Loucy (cell line): ENCODE data around the gene ZNF205.

Experiments used
- H2AFZ ChIP-seq: fragments of 200-600 bp; sonication (generic); 2 replicates; pipeline ENCODE4 v1.6.0; 2016; ENCODE audit warnings: antibody characterized with exemption, mild to moderate bottlenecking, low read length, moderate library complexity
- H3F3A ChIP-seq: fragments of 200-600 bp; 2 replicates; pipeline ENCODE4 v1.6.0; 2016; ENCODE audit warnings: antibody characterized with exemption, low read depth, mild to moderate bottlenecking
- H3K27me3 ChIP-seq: fragments of 200-600 bp; sonication (generic); 2 replicates; pipeline ENCODE4 v1.6.1; 2014; ENCODE audit warnings: low read length, mild to moderate bottlenecking; ENCODE audit not compliant: insufficient read depth, poor library complexity, severe bottlenecking
- H3K36me3 ChIP-seq: fragments of 200-600 bp; sonication (generic); 2 replicates; pipeline ENCODE4 v1.6.1; 2016; ENCODE audit warnings: low read length; ENCODE audit not compliant: insufficient read depth
- H3K4me1 ChIP-seq: fragments of 200-600 bp; sonication (generic); 2 replicates; pipeline ENCODE4 v1.5.1; 2014; ENCODE audit warnings: low read length, mild to moderate bottlenecking; ENCODE audit not compliant: insufficient read depth, poor library complexity, severe bottlenecking
- H3K4me2 ChIP-seq: fragments of 200-600 bp; sonication (generic); 2 replicates; pipeline ENCODE4 v1.6.0; 2014; ENCODE audit warnings: antibody characterized with exemption, low read length, low read depth, mild to moderate bottlenecking; ENCODE audit not compliant: poor library complexity, severe bottlenecking
- H3K4me3 ChIP-seq: fragments of 200-600 bp; sonication (generic); 2 replicates; pipeline ENCODE4 v1.5.1; 2014; ENCODE audit warnings: low read length, mild to moderate bottlenecking, mixed read lengths; ENCODE audit not compliant: poor library complexity, severe bottlenecking
- H3K79me2 ChIP-seq: fragments of 200-600 bp; sonication (generic); 2 replicates; pipeline ENCODE4 v1.6.1; 2014; ENCODE audit warnings: low read length; ENCODE audit not compliant: insufficient read depth
- H3K9ac ChIP-seq: fragments of 200-600 bp; sonication (generic); 2 replicates; pipeline ENCODE4 v1.6.0; 2014; ENCODE audit warnings: mild to moderate bottlenecking, low read depth, low read length, moderate library complexity; ENCODE audit not compliant: poor library complexity, severe bottlenecking
- H3K9me2 ChIP-seq: fragments of 200-600 bp; sonication (generic); replicated peaks from 2 replicates; pipeline ENCODE4 v1.6.1; 2016; ENCODE audit warnings: low read depth, low read length, mixed read lengths
- H3K9me3 ChIP-seq: fragments of 200-600 bp; sonication (generic); 2 replicates; pipeline ENCODE4 v1.6.1; 2014; ENCODE audit warnings: mild to moderate bottlenecking, antibody characterized with exemption, low read length, low read depth; ENCODE audit not compliant: insufficient read depth
- H4K20me1 ChIP-seq: fragments of 200-600 bp; sonication (generic); 2 replicates; pipeline ENCODE4 v1.6.0; 2014; ENCODE audit warnings: antibody characterized with exemption, low read length, mild to moderate bottlenecking; ENCODE audit not compliant: insufficient read depth, poor library complexity, severe bottlenecking
- EZH2phosphoT487 ChIP-seq: fragments of 200-600 bp; IDR thresholded peaks from 2 replicates; pipeline ENCODE4 v1.6.1; 2018; ENCODE audit warnings: antibody characterized with exemption, mild to moderate bottlenecking, moderate library complexity, borderline replicate concordance
- TF ChIP-seq, protein P1 (sequence below): fragments of 200-600 bp; sonication (generic); conservative IDR thresholded peaks from 2 replicates; pipeline ENCODE4 v1.5.1; 2014; ENCODE audit warnings: mild to moderate bottlenecking, antibody characterized with exemption, low read length

Gene ZNF205

DNA sequence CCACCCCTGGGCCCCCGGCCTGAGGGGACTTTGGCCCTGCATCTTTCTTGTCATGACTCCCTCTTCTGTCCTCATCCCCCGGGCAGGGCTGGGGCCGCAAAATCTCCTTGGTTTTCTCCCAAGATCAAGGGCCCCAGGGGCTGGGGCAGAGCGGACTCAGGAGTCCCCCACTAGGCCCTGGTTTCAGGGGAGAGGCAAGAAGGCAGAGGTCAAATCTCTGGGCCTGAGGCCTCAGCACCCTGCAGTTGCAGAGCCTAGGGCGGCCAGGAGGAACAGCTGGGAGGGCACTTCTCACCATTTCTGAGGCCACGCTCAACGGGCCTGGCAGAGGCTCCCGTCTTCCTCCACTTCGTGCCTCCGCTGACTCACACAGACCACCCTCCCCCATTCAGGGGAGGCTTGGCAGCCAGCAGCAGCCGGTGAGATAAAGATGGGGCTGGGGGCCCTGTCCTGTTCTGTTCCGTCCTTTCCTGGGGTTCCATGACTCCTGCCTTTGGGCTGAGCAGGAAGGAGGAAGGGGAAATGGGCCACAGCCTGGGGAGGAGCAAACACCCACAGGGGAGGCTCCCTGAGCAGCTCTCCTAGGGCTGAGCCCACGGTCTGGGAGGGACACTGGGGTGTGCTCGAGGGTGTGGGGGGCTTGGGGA lies 25.7 kb upstream of the ZNF205 start:
- H3K27me3 ChIP-seq: no peaks in the 10 kb centered on the region
- H3K9me2 ChIP-seq: no peaks in the 10 kb centered on the region
- peak overlapping the region; percentile 46 for H3K9ac ChIP-seq
- TF ChIP-seq, protein P1, sequence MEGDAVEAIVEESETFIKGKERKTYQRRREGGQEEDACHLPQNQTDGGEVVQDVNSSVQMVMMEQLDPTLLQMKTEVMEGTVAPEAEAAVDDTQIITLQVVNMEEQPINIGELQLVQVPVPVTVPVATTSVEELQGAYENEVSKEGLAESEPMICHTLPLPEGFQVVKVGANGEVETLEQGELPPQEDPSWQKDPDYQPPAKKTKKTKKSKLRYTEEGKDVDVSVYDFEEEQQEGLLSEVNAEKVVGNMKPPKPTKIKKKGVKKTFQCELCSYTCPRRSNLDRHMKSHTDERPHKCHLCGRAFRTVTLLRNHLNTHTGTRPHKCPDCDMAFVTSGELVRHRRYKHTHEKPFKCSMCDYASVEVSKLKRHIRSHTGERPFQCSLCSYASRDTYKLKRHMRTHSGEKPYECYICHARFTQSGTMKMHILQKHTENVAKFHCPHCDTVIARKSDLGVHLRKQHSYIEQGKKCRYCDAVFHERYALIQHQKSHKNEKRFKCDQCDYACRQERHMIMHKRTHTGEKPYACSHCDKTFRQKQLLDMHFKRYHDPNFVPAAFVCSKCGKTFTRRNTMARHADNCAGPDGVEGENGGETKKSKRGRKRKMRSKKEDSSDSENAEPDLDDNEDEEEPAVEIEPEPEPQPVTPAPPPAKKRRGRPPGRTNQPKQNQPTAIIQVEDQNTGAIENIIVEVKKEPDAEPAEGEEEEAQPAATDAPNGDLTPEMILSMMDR: no peak
- no peak for TF ChIP-seq EZH2phosphoT487
- H3F3A ChIP-seq: no peaks in the 10 kb centered on the region
- no peaks in the 10 kb centered on the region for H4K20me1 ChIP-seq
- H2AFZ ChIP-seq: 0 out of 2 replicates have a peak overlapping the region, but pooled peaks have one; percentile 27
- H3K4me2 ChIP-seq: no peak overlapping the region
- no peaks in the 10 kb centered on the region for H3K36me3 ChIP-seq
- H3K4me1 ChIP-seq: peaks cover 15% of the 10 kb centered on the region
- no peak overlapping the region for H3K4me3 ChIP-seq
- H3K9me3 ChIP-seq: no peaks in the 10 kb centered on the region
- no peaks in the 10 kb centered on the region for H3K79me2 ChIP-seq

DNA sequence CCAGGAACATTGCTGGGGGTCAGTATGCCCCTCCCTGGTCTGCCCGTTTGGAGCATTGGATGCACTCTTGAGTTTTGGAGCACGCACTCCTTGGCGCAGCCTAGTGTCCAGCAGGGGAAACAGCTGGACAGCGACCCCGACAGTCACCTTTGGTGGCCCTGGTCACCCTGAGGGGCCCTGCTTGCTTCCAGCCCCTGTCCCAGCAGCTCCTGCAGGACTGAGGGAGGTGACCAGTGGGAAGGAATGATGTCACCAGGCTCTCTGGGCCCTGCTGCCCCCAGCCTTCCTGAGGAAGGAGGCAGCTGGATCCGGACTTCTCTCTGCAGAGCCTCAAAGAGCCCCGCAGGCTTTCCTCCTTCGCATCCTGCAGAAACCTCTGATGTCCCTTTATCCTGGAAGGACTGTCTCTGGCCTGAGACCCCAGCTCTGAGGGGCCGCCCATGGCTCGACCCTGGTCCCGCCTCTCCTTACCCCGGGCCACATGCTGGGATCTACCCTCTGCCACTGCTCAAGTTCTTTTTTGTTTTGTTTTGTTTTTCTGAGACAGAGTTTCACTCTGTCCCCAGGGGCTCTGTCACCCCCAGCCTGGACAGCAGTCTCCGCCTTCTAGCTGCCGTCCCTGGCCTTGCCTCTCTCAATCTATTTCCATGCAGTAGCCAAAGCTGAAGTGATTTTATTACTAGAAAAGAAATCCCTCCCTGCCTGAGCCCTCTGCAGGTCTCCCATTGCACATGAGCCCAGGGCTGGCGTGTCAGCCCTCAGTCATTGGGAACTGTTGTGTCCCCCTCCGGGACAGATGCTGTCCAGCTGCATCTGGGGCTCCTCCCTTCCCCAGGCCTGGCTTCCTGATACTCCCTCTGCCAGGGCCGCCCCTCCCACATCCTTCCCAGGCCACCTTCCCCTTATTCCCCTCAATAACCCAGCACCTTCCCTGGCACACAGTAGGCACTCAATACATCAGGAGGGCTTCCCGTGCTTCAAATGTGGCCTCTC lies 24.8 kb upstream of the ZNF205 start:
- Histone ChIP-seq H3K9ac (peak overlapping the region; percentile 46), H3K4me1 (peaks cover 15% of the 10 kb centered on the region), H3K27me3 (no peaks in the 10 kb centered on the region), H2AFZ (0 out of 2 replicates have a peak overlapping the region, but pooled peaks have one; percentile 27), H3K4me2 (no peak overlapping the region), H3K9me3 (no peaks in the 10 kb centered on the region), H3F3A (no peaks in the 10 kb centered on the region), H3K36me3 (no peaks in the 10 kb centered on the region), H3K9me2 (no peaks in the 10 kb centered on the region), H4K20me1 (no peaks in the 10 kb centered on the region), H3K4me3 (no peak overlapping the region), H3K79me2 (no peaks in the 10 kb centered on the region)
- no peak for TF ChIP-seq EZH2phosphoT487
- TF ChIP-seq, protein P1: peak; percentile 53

DNA sequence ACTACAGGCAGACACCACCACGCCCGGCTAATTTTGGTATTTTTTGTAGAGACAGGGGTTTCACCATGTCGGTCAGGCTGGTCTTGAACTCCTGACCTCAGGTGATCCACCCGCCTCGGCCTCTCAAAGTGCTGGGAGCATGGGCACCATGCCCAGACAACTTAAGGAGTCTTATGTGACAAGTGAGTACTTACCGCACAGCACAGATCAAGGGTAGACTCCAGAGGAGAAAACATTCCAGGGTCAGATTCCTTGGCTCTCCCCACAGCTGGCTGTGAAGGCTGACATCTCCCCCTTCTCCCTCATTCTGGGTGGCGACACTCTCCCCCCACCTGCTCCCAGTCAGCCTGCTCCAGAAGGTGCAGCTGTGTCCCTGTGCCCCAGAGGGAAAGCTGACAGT lies 23.9 kb upstream of the ZNF205 start:
- no peak overlapping the region for H3K4me2 ChIP-seq
- TF ChIP-seq, protein P1: no peak
- no peak for TF ChIP-seq EZH2phosphoT487
- no peaks in the 10 kb centered on the region for H3K79me2 ChIP-seq
- no peaks in the 10 kb centered on the region for H4K20me1 ChIP-seq
- no peak overlapping the region for H3K4me3 ChIP-seq
- H3K9me3 ChIP-seq: no peaks in the 10 kb centered on the region
- H3F3A ChIP-seq: no peaks in the 10 kb centered on the region
- peaks cover 15% of the 10 kb centered on the region for H3K4me1 ChIP-seq
- no peak overlapping the region for H3K9ac ChIP-seq
- no peak overlapping the region for H2AFZ ChIP-seq
- H3K9me2 ChIP-seq: no peaks in the 10 kb centered on the region
- no peaks in the 10 kb centered on the region for H3K36me3 ChIP-seq
- no peaks in the 10 kb centered on the region for H3K27me3 ChIP-seq
